Measurements from ENCODE around the gene PRKN. TPM values are rescaled to one million over a fixed set of nuclear protein-coding genes. Genes with fewer than 3 reads are reported as not detected.

Gene PRKN
- total RNA-seq, 2 donors from 2014 or later: 3.3 to 4.8 TPM

DNA sequence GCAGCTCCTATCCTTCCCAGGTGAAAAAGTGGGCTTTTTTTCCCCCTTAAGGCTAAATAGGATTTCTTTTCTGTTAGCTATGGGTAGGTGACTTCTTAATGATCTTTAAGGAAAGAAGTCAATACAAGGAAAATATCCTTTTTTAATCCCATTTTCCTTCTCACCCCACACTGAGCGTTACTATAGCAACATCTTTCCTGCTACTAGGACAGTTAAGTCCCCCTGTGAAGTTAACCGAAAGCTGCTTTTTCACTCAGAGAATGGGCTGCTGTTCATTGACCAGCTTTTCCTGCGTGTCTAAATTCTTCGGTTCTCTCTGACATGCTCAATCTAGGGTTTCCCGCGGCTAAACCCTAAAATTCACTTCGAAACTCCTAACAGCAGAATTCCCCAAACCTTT is 1280.6 kb downstream of the PRKN start:
- no peaks in the 10 kb centered on the region for H3K27me3 ChIP-seq (ENCODE audit: control insufficient read depth, insufficient read depth, low read length, poor library complexity, severe bottlenecking)
- no peak overlapping the region for H3K9ac ChIP-seq (ENCODE audit: extremely low read depth, low read length, poor library complexity, severe bottlenecking)
- H3K4me1 ChIP-seq (ENCODE audit: control insufficient read depth, insufficient read depth, low read length): peaks cover 3% of the 10 kb centered on the region
- no peak overlapping the region for H3K27ac ChIP-seq (ENCODE audit: low read depth, low read length)
- Mint-ChIP-seq H3K4me1 (peaks cover 28% of the 10 kb centered on the region), H3K9me3 (no peaks in the 10 kb centered on the region), H3K36me3 (ENCODE audit: low read depth) (no peaks in the 10 kb centered on the region), H3K4me3 (no peak overlapping the region), H3K27me3 (ENCODE audit: insufficient read depth) (peaks cover 19% of the 10 kb centered on the region), H3K27ac (no peak overlapping the region)
- no peaks in the 10 kb centered on the region for H3K36me3 ChIP-seq (ENCODE audit: control insufficient read depth, insufficient read depth, low read length)
- WGBS, 2 experiments (ENCODE audit: insufficient coverage in 1 of 2, insufficient read length in 1 of 2): 64 to 81% methylated on average over 3 to 7 of the region's 7 CpGs
- TF ChIP-seq, protein P1, sequence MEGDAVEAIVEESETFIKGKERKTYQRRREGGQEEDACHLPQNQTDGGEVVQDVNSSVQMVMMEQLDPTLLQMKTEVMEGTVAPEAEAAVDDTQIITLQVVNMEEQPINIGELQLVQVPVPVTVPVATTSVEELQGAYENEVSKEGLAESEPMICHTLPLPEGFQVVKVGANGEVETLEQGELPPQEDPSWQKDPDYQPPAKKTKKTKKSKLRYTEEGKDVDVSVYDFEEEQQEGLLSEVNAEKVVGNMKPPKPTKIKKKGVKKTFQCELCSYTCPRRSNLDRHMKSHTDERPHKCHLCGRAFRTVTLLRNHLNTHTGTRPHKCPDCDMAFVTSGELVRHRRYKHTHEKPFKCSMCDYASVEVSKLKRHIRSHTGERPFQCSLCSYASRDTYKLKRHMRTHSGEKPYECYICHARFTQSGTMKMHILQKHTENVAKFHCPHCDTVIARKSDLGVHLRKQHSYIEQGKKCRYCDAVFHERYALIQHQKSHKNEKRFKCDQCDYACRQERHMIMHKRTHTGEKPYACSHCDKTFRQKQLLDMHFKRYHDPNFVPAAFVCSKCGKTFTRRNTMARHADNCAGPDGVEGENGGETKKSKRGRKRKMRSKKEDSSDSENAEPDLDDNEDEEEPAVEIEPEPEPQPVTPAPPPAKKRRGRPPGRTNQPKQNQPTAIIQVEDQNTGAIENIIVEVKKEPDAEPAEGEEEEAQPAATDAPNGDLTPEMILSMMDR (conservative IDR thresholded peaks at IDR 0.05): no peak
- no peaks in the 10 kb centered on the region for H3K9me3 ChIP-seq (ENCODE audit: control insufficient read depth, low read length)
- no peak overlapping the region for H3K4me3 ChIP-seq (ENCODE audit: low read length)
- no peak for DNase-seq

DNA sequence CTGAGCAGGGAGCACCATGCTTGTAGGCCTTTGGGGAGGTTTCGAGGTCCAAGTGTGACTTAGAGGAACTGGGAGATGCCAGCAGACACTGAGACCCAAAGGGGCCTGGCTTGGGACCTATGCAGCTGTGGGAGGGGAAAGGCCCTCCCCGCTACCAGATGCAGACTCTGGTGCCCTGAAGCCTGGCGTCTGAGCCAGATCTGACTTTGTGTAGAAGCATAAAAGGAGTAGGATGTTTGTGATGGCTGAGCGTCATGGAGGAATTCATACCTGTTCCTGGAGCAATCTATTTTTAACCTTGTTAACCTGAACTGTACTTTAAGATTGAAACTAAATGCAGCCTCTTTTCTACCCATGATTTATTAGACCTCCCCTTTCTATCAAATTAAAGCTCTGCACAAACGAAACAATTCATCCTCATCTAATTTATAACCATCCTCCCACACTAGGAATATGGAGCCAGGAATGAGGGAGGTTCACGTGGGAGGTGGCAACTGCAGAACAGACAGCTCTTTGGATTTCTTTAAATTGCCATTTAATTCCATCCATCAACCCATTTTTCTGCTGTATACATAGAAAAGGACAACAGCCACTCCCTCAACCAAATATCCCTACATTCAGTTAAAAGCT is 1281.2 kb downstream of the PRKN start:
- Histone ChIP-seq H3K4me3 (ENCODE audit: low read length) (no peak overlapping the region), H3K27ac (ENCODE audit: low read depth, low read length) (no peak overlapping the region), H3K9me3 (ENCODE audit: control insufficient read depth, low read length) (no peaks in the 10 kb centered on the region), H3K36me3 (ENCODE audit: control insufficient read depth, insufficient read depth, low read length) (no peaks in the 10 kb centered on the region), H3K4me1 (ENCODE audit: control insufficient read depth, insufficient read depth, low read length) (peaks cover 3% of the 10 kb centered on the region), H3K27me3 (ENCODE audit: control insufficient read depth, insufficient read depth, low read length, poor library complexity, severe bottlenecking) (no peaks in the 10 kb centered on the region), H3K9ac (ENCODE audit: extremely low read depth, low read length, poor library complexity, severe bottlenecking) (no peak overlapping the region)
- no peak for DNase-seq
- Mint-ChIP-seq H3K4me3 (no peak overlapping the region), H3K27ac (no peak overlapping the region), H3K36me3 (ENCODE audit: low read depth) (no peaks in the 10 kb centered on the region), H3K27me3 (ENCODE audit: insufficient read depth) (peaks cover 24% of the 10 kb centered on the region), H3K4me1 (peaks cover 28% of the 10 kb centered on the region), H3K9me3 (no peaks in the 10 kb centered on the region)
- 76 to 90% methylated on average over 3 to 6 of the region's 6 CpGs for WGBS, 2 experiments (ENCODE audit: insufficient coverage in 1 of 2, insufficient read length in 1 of 2)
- TF ChIP-seq, protein P1 (conservative IDR thresholded peaks at IDR 0.05): no peak

DNA sequence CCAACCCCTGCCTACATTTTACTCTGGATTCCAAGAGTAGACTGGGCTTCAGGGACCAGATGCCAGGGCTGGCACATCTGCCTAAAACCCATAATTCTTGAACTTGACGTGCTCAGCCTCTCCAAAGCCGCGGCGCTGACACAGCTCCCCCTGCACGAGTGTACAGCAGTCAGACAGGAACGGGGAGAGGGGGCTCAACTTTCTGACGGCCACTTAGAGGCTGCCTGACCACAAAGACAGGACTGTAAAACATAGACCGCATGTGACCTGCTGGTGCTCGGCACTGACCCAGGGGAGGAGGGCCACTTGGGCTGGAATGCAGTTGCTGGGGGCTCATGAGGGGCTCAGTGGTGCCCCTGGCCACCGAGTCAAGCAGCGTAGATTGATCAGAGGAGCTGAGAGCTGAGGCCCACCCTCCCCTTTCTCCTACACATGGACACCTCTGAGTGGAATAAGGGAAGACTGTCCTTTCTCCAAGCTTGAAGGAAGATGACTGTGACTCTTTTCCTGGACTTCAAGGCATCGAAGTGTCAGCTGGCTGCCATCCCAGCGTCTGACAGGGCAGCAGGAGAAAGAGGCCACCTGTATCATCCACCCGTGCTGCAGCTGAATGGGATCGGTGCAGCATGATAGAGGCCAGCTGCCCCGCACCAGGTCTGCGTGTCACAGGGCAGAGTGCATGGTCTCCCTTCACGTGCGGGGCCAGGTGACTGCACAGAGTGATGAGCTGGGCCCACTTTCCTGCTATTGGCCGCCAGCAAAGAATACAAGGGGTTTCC is 1282.4 kb downstream of the PRKN start:
- TF ChIP-seq, protein P1 (conservative IDR thresholded peaks at IDR 0.05): no peak
- Mint-ChIP-seq H3K4me3 (no peak overlapping the region), H3K27me3 (ENCODE audit: insufficient read depth) (peaks cover 28% of the 10 kb centered on the region), H3K4me1 (peaks cover 31% of the 10 kb centered on the region), H3K9me3 (no peaks in the 10 kb centered on the region), H3K27ac (no peak overlapping the region), H3K36me3 (ENCODE audit: low read depth) (no peaks in the 10 kb centered on the region)
- Histone ChIP-seq H3K27ac (ENCODE audit: low read depth, low read length) (peak overlapping the region; percentile 20), H3K9ac (ENCODE audit: extremely low read depth, low read length, poor library complexity, severe bottlenecking) (no peak overlapping the region), H3K27me3 (ENCODE audit: control insufficient read depth, insufficient read depth, low read length, poor library complexity, severe bottlenecking) (no peaks in the 10 kb centered on the region), H3K9me3 (ENCODE audit: control insufficient read depth, low read length) (no peaks in the 10 kb centered on the region), H3K4me1 (ENCODE audit: control insufficient read depth, insufficient read depth, low read length) (peaks cover 3% of the 10 kb centered on the region), H3K36me3 (ENCODE audit: control insufficient read depth, insufficient read depth, low read length) (no peaks in the 10 kb centered on the region), H3K4me3 (ENCODE audit: low read length) (no peak overlapping the region)
- 85 to 91% methylated on average over 12 to 20 of the region's 20 CpGs for WGBS, 2 experiments (ENCODE audit: insufficient coverage in 1 of 2, insufficient read length in 1 of 2)
- DNase-seq: no peak

All from endodermal cell (in vitro differentiated cells).